GM23338 (cell line): ENCODE results near the gene CLNK. TPM values are rescaled to one million over a fixed set of nuclear protein-coding genes. Genes with fewer than 3 reads are reported as not detected.

ENCODE experiments used
- ATAC-seq: fragments of 200-7000 bp; cut with Tn5 transposase; 3 replicates; pipeline ENCODE4 v1.9.1; 2020
- DNase-seq: peaks from one replicate; pipeline ENCODE4 v3.0.0-alpha.2; 2015; ENCODE audit warnings: low spot score
- H2AFZ ChIP-seq: fragments of 200-600 bp; sonication (generic); 2 replicates; pipeline ENCODE4 v1.8.0; 2016; ENCODE audit warnings: antibody characterized with exemption, mild to moderate bottlenecking, moderate library complexity
- H3F3A ChIP-seq: fragments of 200-600 bp; sonication (generic); replicated peaks from 2 replicates; pipeline ENCODE4 v1.8.0; 2017; ENCODE audit warnings: antibody characterized with exemption, mixed run types, low read depth
- H3K27ac ChIP-seq: fragments of 200-600 bp; sonication (generic); 2 replicates; pipeline ENCODE4 v1.6.1; 2016; ENCODE audit warnings: low read depth
- H3K27me3 ChIP-seq: fragments of 200-600 bp; sonication (generic); 2 replicates; pipeline ENCODE4 v1.8.0; 2016; ENCODE audit warnings: mild to moderate bottlenecking, mixed run types, moderate library complexity; ENCODE audit not compliant: insufficient read depth
- H3K36me3 ChIP-seq: fragments of 200-600 bp; sonication (generic); 2 replicates; pipeline ENCODE4 v1.8.0; 2016; ENCODE audit warnings: mild to moderate bottlenecking; ENCODE audit not compliant: insufficient read depth
- H3K4me1 ChIP-seq: fragments of 200-600 bp; sonication (generic); 2 replicates; pipeline ENCODE4 v1.8.0; 2016; ENCODE audit warnings: mild to moderate bottlenecking, moderate library complexity; ENCODE audit not compliant: insufficient read depth
- H3K4me2 ChIP-seq: fragments of 200-600 bp; sonication (generic); 2 replicates; pipeline ENCODE4 v1.7.1; 2017; ENCODE audit warnings: mixed run types
- H3K4me3 ChIP-seq: fragments of 200-600 bp; sonication (generic); 2 replicates; pipeline ENCODE4 v1.6.1; 2016; ENCODE audit warnings: mixed run types
- H3K79me2 ChIP-seq: fragments of 200-600 bp; sonication (generic); replicated peaks from 2 replicates; pipeline ENCODE4 v1.8.0; 2017; ENCODE audit warnings: mild to moderate bottlenecking; ENCODE audit not compliant: insufficient read depth
- H3K9me2 ChIP-seq: fragments of 200-600 bp; sonication (generic); 2 replicates; pipeline ENCODE4 v1.8.0; 2017; ENCODE audit not compliant: insufficient read depth
- H4K20me1 ChIP-seq: fragments of 200-600 bp; sonication (generic); replicated peaks from 2 replicates; pipeline ENCODE4 v1.8.0; 2017; ENCODE audit warnings: mild to moderate bottlenecking; ENCODE audit not compliant: insufficient read depth
- H3K27ac Mint-ChIP-seq: 2 replicates; pipeline ENCODE4 v1.8.0; 2020; ENCODE audit warnings: inconsistent platforms, mild to moderate bottlenecking, moderate library complexity, mixed read lengths
- H3K27me3 Mint-ChIP-seq: 3 replicates; pipeline ENCODE4 v1.8.0; 2022; ENCODE audit warnings: low read depth, mild to moderate bottlenecking, moderate library complexity, mixed read lengths, inconsistent platforms; ENCODE audit not compliant: insufficient read depth, poor library complexity
- H3K36me3 Mint-ChIP-seq: 3 replicates; pipeline ENCODE4 v1.8.0; 2021; ENCODE audit warnings: low read depth, mild to moderate bottlenecking, inconsistent platforms, moderate library complexity, mixed read lengths
- H3K4me1 Mint-ChIP-seq: 3 replicates; pipeline ENCODE4 v1.8.0; 2020; ENCODE audit warnings: mild to moderate bottlenecking, inconsistent platforms, mixed read lengths
- H3K4me3 Mint-ChIP-seq: 3 replicates; pipeline ENCODE4 v1.8.0; 2021; ENCODE audit warnings: moderate library complexity, mild to moderate bottlenecking, inconsistent platforms, mixed read lengths
- H3K9me3 Mint-ChIP-seq: 3 replicates; pipeline ENCODE4 v1.8.0; 2020; ENCODE audit warnings: moderate library complexity, mild to moderate bottlenecking, inconsistent platforms, mixed read lengths
- CREB1 ChIP-seq: fragments of 250-450 bp; sonication (Bioruptor Pico); IDR thresholded peaks from 2 replicates; pipeline ENCODE4 v1.5.0; 2020; ENCODE audit warnings: low read depth, mild to moderate bottlenecking, moderate library complexity
- CTCF ChIP-seq, 2 experiments: fragments of 200-600 bp in 1 of 2; sonication (generic) in 1 of 2; conservative IDR thresholded peaks; 2 replicates each; pipeline versions ENCODE4 v1.5.1 to v1.6.1; 2016 to 2017; ENCODE audit warnings: antibody characterized with exemption in 2 of 2, low read depth in 2 of 2, mild to moderate bottlenecking in 2 of 2, moderate library complexity in 1 of 2
- ETS1 ChIP-seq: IDR thresholded peaks from 2 replicates; pipeline ENCODE4 v1.6.1; 2016; ENCODE audit warnings: antibody characterized with exemption
- EZH2 ChIP-seq: fragments of 200-600 bp; sonication (generic); IDR thresholded peaks from one replicate; pipeline ENCODE4 v1.8.0; 2017; ENCODE audit warnings: antibody characterized with exemption, mild to moderate bottlenecking, low read depth; ENCODE audit not compliant: unreplicated experiment
- EZH2phosphoT487 ChIP-seq: fragments of 200-600 bp; sonication (generic); IDR thresholded peaks from one replicate; pipeline ENCODE4 v1.8.1; 2018; ENCODE audit warnings: antibody characterized with exemption; ENCODE audit not compliant: unreplicated experiment
- JUNB ChIP-seq: IDR thresholded peaks from one replicate; pipeline ENCODE4 v1.6.1; 2016; ENCODE audit warnings: antibody characterized with exemption; ENCODE audit not compliant: unreplicated experiment
- NANOG ChIP-seq: IDR thresholded peaks from 2 replicates; pipeline ENCODE4 v1.6.1; 2016; ENCODE audit warnings: antibody characterized with exemption, borderline replicate concordance
- POLR2AphosphoS5 ChIP-seq: IDR thresholded peaks from 2 replicates; pipeline ENCODE4 v1.6.1; 2016; ENCODE audit warnings: antibody characterized with exemption, low read depth
- STAT1 ChIP-seq: IDR thresholded peaks from one replicate; pipeline ENCODE4 v1.6.1; 2016; ENCODE audit warnings: antibody characterized with exemption; ENCODE audit not compliant: unreplicated experiment
- ZNF114 ChIP-seq: fragments of 250-450 bp; sonication (Bioruptor Pico); IDR thresholded peaks from 2 replicates; pipeline ENCODE4 v1.5.0; 2020; ENCODE audit warnings: mild to moderate bottlenecking, moderate library complexity
- ZNF331 ChIP-seq: fragments of 250-450 bp; sonication (Bioruptor Pico); IDR thresholded peaks from 2 replicates; pipeline ENCODE4 v1.5.0; 2020; ENCODE audit warnings: low read depth, mild to moderate bottlenecking, moderate library complexity
- polyA plus RNA-seq: library from polyadenylated mRNA; unstranded; fragments of >200 nt; fragmentation: Nextera tagmentation; extraction: Ambion mirVana; gene quantifications from 2 replicates; pipeline ENCODE4 v1.2.1, GENCODE V29; 2016
- total RNA-seq: library from RNA; depleted of rRNA; stranded (reverse); fragments of >200 nt; shearing (Covaris generic); gene quantifications from 2 replicates; pipeline ENCODE4 v1.2.3, GENCODE V29; 2014
- TF ChIP-seq, protein P1 (sequence below): IDR thresholded peaks from one replicate; pipeline ENCODE4 v1.6.1; 2018; ENCODE audit warnings: antibody characterized with exemption; ENCODE audit not compliant: unreplicated experiment
- TF ChIP-seq, protein P2 (sequence below): fragments of 250-450 bp; sonication (Bioruptor Pico); IDR thresholded peaks from 2 replicates; pipeline ENCODE4 v1.5.0; 2020; ENCODE audit warnings: mild to moderate bottlenecking, moderate library complexity

CLNK gene
- total and polyA plus RNA-seq, 2 experiments from 2014 or later = not detected

DNA sequence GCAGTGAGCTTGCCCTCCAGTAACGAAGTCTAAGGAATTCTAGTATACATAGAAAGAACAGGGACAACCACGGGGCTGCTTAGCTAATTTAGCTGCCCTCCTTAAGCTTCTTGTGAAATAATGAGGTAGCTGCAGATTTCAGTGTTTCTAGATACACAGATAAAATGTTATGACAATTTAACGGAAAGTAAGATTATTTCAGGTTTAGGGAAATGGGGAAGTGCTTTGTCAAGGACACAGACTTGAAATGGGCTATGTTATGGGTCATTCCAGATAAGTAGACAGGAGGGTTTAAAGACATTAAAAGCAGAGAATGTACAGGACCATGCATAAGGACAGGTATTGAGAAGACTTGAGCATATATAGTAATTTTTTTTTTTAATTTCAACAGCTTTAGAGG lies 193.2 kb downstream of the CLNK start:
- ATAC-seq (no peak), DNase-seq (no peak)
- peaks cover 23% of the 10 kb centered on the region for H3K27me3 Mint-ChIP-seq
- peaks cover 20% of the 10 kb centered on the region for H3K27me3 ChIP-seq
- no peaks in the 10 kb centered on the region for H3K9me2 ChIP-seq
- no peaks in the 10 kb centered on the region for H4K20me1 ChIP-seq
- H3K9me3 Mint-ChIP-seq = no peaks in the 10 kb centered on the region; the same call in 2 of the 3 replicates
- no peaks in the 10 kb centered on the region for H3K36me3 Mint-ChIP-seq
- no peak overlapping the region for H3K4me3 ChIP-seq
- no peaks in the 10 kb centered on the region for H3K36me3 ChIP-seq
- peaks cover 6% of the 10 kb centered on the region for H3F3A ChIP-seq
- H3K4me1 Mint-ChIP-seq = peaks cover 32% of the 10 kb centered on the region
- no peak overlapping the region for H3K27ac ChIP-seq
- H3K27ac Mint-ChIP-seq = no peak overlapping the region
- H2AFZ ChIP-seq = no peak overlapping the region
- TF ChIP-seq CREB1 (no peak), CTCF (conservative IDR thresholded peaks at IDR 0.05; ENCODE audit: low read depth in 2 of 2) (no peak), JUNB (no peak), STAT1 (no peak), NANOG (no peak), EZH2 (no peak), ZNF331 (no peak), EZH2phosphoT487 (no peak), ZNF114 (no peak), POLR2AphosphoS5 (no peak), ETS1 (no peak)
- TF ChIP-seq, protein P1, sequence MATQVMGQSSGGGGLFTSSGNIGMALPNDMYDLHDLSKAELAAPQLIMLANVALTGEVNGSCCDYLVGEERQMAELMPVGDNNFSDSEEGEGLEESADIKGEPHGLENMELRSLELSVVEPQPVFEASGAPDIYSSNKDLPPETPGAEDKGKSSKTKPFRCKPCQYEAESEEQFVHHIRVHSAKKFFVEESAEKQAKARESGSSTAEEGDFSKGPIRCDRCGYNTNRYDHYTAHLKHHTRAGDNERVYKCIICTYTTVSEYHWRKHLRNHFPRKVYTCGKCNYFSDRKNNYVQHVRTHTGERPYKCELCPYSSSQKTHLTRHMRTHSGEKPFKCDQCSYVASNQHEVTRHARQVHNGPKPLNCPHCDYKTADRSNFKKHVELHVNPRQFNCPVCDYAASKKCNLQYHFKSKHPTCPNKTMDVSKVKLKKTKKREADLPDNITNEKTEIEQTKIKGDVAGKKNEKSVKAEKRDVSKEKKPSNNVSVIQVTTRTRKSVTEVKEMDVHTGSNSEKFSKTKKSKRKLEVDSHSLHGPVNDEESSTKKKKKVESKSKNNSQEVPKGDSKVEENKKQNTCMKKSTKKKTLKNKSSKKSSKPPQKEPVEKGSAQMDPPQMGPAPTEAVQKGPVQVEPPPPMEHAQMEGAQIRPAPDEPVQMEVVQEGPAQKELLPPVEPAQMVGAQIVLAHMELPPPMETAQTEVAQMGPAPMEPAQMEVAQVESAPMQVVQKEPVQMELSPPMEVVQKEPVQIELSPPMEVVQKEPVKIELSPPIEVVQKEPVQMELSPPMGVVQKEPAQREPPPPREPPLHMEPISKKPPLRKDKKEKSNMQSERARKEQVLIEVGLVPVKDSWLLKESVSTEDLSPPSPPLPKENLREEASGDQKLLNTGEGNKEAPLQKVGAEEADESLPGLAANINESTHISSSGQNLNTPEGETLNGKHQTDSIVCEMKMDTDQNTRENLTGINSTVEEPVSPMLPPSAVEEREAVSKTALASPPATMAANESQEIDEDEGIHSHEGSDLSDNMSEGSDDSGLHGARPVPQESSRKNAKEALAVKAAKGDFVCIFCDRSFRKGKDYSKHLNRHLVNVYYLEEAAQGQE = no peak
- TF ChIP-seq, protein P2, sequence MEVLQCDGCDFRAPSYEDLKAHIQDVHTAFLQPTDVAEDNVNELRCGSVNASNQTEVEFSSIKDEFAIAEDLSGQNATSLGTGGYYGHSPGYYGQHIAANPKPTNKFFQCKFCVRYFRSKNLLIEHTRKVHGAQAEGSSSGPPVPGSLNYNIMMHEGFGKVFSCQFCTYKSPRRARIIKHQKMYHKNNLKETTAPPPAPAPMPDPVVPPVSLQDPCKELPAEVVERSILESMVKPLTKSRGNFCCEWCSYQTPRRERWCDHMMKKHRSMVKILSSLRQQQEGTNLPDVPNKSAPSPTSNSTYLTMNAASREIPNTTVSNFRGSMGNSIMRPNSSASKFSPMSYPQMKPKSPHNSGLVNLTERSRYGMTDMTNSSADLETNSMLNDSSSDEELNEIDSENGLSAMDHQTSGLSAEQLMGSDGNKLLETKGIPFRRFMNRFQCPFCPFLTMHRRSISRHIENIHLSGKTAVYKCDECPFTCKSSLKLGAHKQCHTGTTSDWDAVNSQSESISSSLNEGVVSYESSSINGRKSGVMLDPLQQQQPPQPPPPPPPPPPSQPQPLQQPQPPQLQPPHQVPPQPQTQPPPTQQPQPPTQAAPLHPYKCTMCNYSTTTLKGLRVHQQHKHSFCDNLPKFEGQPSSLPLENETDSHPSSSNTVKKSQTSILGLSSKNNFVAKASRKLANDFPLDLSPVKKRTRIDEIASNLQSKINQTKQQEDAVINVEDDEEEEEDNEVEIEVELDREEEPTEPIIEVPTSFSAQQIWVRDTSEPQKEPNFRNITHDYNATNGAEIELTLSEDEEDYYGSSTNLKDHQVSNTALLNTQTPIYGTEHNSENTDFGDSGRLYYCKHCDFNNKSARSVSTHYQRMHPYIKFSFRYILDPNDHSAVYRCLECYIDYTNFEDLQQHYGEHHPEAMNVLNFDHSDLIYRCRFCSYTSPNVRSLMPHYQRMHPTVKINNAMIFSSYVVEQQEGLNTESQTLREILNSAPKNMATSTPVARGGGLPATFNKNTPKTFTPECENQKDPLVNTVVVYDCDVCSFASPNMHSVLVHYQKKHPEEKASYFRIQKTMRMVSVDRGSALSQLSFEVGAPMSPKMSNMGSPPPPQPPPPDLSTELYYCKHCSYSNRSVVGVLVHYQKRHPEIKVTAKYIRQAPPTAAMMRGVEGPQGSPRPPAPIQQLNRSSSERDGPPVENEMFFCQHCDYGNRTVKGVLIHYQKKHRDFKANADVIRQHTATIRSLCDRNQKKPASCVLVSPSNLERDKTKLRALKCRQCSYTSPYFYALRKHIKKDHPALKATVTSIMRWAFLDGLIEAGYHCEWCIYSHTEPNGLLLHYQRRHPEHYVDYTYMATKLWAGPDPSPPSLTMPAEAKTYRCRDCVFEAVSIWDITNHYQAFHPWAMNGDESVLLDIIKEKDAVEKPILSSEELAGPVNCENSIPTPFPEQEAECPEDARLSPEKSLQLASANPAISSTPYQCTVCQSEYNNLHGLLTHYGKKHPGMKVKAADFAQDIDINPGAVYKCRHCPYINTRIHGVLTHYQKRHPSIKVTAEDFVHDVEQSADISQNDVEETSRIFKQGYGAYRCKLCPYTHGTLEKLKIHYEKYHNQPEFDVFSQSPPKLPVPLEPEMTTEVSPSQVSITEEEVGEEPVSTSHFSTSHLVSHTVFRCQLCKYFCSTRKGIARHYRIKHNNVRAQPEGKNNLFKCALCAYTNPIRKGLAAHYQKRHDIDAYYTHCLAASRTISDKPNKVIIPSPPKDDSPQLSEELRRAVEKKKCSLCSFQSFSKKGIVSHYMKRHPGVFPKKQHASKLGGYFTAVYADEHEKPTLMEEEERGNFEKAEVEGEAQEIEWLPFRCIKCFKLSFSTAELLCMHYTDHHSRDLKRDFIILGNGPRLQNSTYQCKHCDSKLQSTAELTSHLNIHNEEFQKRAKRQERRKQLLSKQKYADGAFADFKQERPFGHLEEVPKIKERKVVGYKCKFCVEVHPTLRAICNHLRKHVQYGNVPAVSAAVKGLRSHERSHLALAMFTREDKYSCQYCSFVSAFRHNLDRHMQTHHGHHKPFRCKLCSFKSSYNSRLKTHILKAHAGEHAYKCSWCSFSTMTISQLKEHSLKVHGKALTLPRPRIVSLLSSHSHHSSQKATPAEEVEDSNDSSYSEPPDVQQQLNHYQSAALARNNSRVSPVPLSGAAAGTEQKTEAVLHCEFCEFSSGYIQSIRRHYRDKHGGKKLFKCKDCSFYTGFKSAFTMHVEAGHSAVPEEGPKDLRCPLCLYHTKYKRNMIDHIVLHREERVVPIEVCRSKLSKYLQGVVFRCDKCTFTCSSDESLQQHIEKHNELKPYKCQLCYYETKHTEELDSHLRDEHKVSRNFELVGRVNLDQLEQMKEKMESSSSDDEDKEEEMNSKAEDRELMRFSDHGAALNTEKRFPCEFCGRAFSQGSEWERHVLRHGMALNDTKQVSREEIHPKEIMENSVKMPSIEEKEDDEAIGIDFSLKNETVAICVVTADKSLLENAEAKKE (CRISPR knock-in tag) = no peak
- H3K4me3 Mint-ChIP-seq = no peak overlapping the region
- H3K4me2 ChIP-seq = no peak overlapping the region
- H3K4me1 ChIP-seq = peaks cover 12% of the 10 kb centered on the region
- H3K79me2 ChIP-seq = no peaks in the 10 kb centered on the region
